Measurements from ENCODE around the gene PARN.

- TF ChIP-seq ATF2 (tag by site-specific recombination; IDR thresholded peaks at IDR 0.05; ENCODE audit: low read depth): no peak
- no peak for TF ChIP-seq CTCF (tag by site-specific recombination; IDR thresholded peaks at IDR 0.05)
- TF ChIP-seq REST (tag by site-specific recombination; IDR thresholded peaks at IDR 0.05): no peak
- TF ChIP-seq YY1 (tag by site-specific recombination; IDR thresholded peaks at IDR 0.05): no peak
- no peak for TF ChIP-seq ZBTB1 (tag by site-specific recombination; IDR thresholded peaks at IDR 0.05)
- no peak for TF ChIP-seq ZNF629 (tag by site-specific recombination; IDR thresholded peaks at IDR 0.05)
- TF ChIP-seq TCF7L2 (IDR thresholded peaks at IDR 0.05; ENCODE audit: borderline replicate concordance, low read depth, low read length): no peak
- TF ChIP-seq ZNF169 (tag by site-specific recombination; IDR thresholded peaks at IDR 0.05): no peak
- no peak for TF ChIP-seq ZNF354C (tag by site-specific recombination; IDR thresholded peaks at IDR 0.05; ENCODE audit: borderline replicate concordance, low read depth)
- no peak for TF ChIP-seq ZNF174 (tag by site-specific recombination; IDR thresholded peaks at IDR 0.05)
- TF ChIP-seq ZSCAN23 (tag by site-specific recombination; IDR thresholded peaks at IDR 0.05): no peak
- no peak for TF ChIP-seq ZNF140 (tag by site-specific recombination; IDR thresholded peaks at IDR 0.05)
- TF ChIP-seq ZNF555 (tag by site-specific recombination; conservative IDR thresholded peaks at IDR 0.05): no peak
- TF ChIP-seq ZSCAN30 (tag by site-specific recombination; IDR thresholded peaks at IDR 0.05): no peak
Measured at GRCh38 chr16:14553447-14553846, 76.6 kb downstream of the PARN start.

All from HEK293 (cell line).